ENCODE results near the gene MZT2B. TPM values are rescaled to one million over a fixed set of nuclear protein-coding genes. Genes with fewer than 3 reads are reported as not detected.
"Not testable (repeated sequence)": the region's sequence is repeated elsewhere in the genome, so short reads cannot be mapped to it uniquely, and the experiment has no call there.

MZT2B gene
- total RNA-seq, 3 donors from 2014 or later (not counting 1 experiment from before 2014, with no cell fraction given), result 101 to 152 (median 133) TPM

DNA sequence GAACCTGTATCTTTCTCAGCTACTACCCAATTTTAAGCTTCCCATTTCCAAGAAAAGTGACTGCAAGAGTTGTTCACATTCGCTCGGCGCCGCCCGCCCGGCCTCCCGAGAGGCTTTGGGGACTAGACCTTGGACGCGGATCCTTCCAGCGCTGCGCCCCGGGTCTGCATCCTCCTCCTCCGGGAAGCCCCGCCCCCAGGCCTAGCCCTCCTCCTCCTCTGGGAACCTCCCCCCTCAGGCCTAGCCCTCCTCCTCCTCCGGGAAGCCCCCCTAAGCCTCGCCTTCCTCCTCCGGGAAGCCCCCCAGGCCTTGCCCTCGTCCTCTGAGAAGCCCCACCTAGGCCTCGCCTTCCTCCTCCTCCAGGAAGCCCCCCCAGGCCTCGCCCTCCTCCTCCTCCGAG, 45.9 kb downstream of the MZT2B start:
- H3K27ac Mint-ChIP-seq; H3K27me3 Mint-ChIP-seq (ENCODE audit: low read depth in 2 of 2); H3K36me3 ChIP-seq (ENCODE audit: control insufficient read depth, insufficient read depth, low read length); DNase-seq; H3K27ac ChIP-seq (ENCODE audit: low read length); H3K9me3 ChIP-seq (ENCODE audit: control insufficient read depth, insufficient read depth, low read length); H3K4me1 Mint-ChIP-seq; H3K36me3 Mint-ChIP-seq; H3K27me3 ChIP-seq (ENCODE audit: control insufficient read depth, insufficient read depth, low read length); intact Hi-C loops (cut with micrococcal nuclease); H3K4me3 ChIP-seq (ENCODE audit: low read length); H3K4me3 Mint-ChIP-seq; H3K9me3 Mint-ChIP-seq; ATAC-seq; H3K4me1 ChIP-seq (ENCODE audit: control insufficient read depth, insufficient read depth, low read length): not testable (repeated sequence)
- WGBS (ENCODE audit: insufficient coverage), result 89% methylated on average over 19 of the region's 21 CpGs

- H3K27me3 Mint-ChIP-seq (ENCODE audit: low read depth in 2 of 2); H3K27ac Mint-ChIP-seq; H3K27me3 ChIP-seq (ENCODE audit: control insufficient read depth, insufficient read depth, low read length); H3K4me3 ChIP-seq (ENCODE audit: low read length); H3K36me3 Mint-ChIP-seq; ATAC-seq; intact Hi-C loops (cut with micrococcal nuclease); H3K9me3 Mint-ChIP-seq; H3K27ac ChIP-seq (ENCODE audit: low read length); H3K4me1 ChIP-seq (ENCODE audit: control insufficient read depth, insufficient read depth, low read length); H3K9me3 ChIP-seq (ENCODE audit: control insufficient read depth, insufficient read depth, low read length); H3K36me3 ChIP-seq (ENCODE audit: control insufficient read depth, insufficient read depth, low read length); DNase-seq; H3K4me1 Mint-ChIP-seq; H3K4me3 Mint-ChIP-seq: not testable (repeated sequence)
- 90% methylated on average over 69 of the region's 69 CpGs for WGBS (ENCODE audit: insufficient coverage)
Measured at GRCh38 chr2:130228467-130229160, 46.6 kb downstream of the MZT2B start.

- H3K36me3 Mint-ChIP-seq; intact Hi-C loops (cut with micrococcal nuclease): not testable (repeated sequence)
- peak overlapping the region; percentile 47 for H3K4me3 Mint-ChIP-seq
Measured at GRCh38 chr2:130229161-130229510, 47.1 kb downstream of the MZT2B start.

GRCh38 chr2:130230376-130230775, 48.3 kb downstream of the MZT2B start:
- not testable (repeated sequence) for ATAC-seq, H3K36me3 Mint-ChIP-seq, H3K4me1 Mint-ChIP-seq

More at GRCh38 chr2:130229161-130229510, 47.1 kb downstream of the MZT2B start:
- H3K4me3 ChIP-seq (ENCODE audit: low read length); H3K4me1 Mint-ChIP-seq; H3K27ac ChIP-seq (ENCODE audit: low read length); H3K27me3 Mint-ChIP-seq (ENCODE audit: low read depth in 2 of 2); H3K36me3 ChIP-seq (ENCODE audit: control insufficient read depth, insufficient read depth, low read length); H3K9me3 Mint-ChIP-seq; H3K4me1 ChIP-seq (ENCODE audit: control insufficient read depth, insufficient read depth, low read length); H3K27ac Mint-ChIP-seq; H3K9me3 ChIP-seq (ENCODE audit: control insufficient read depth, insufficient read depth, low read length); H3K27me3 ChIP-seq (ENCODE audit: control insufficient read depth, insufficient read depth, low read length): not testable (repeated sequence)
- ATAC-seq (peak in 2 of 3 donors; percentile 68 to 70), DNase-seq (peak in 1 of 2 donors; percentile 57)
- WGBS (ENCODE audit: insufficient coverage), result 56% methylated on average over 45 of the region's 48 CpGs

DNA sequence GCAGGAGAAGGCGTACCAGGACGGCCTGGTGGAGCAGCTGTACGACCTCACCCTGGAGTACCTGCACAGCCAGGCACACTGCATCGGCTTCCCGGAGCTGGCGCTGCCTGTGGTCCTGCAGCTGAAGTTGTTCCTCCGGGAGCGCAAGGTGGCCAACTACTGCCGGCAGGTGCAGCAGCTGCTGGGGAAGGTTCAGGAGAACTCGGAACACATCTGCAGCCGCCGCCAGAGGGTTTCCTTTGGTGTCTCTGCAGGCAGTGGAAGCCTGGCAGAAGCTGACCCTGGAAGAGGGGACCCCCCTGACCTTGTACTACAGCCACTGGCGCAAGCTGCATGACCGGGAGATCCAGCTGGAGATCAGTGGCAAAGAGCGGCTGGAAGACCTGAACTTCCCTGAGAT, 48.8 kb downstream of the MZT2B start:
- H3K9me3 Mint-ChIP-seq; H3K36me3 Mint-ChIP-seq; H3K4me1 Mint-ChIP-seq; H3K27me3 Mint-ChIP-seq (ENCODE audit: low read depth in 2 of 2); intact Hi-C loops (cut with micrococcal nuclease); H3K4me3 ChIP-seq (ENCODE audit: low read length); ATAC-seq; H3K27ac ChIP-seq (ENCODE audit: low read length); H3K4me3 Mint-ChIP-seq; H3K4me1 ChIP-seq (ENCODE audit: control insufficient read depth, insufficient read depth, low read length); DNase-seq; H3K27me3 ChIP-seq (ENCODE audit: control insufficient read depth, insufficient read depth, low read length); H3K36me3 ChIP-seq (ENCODE audit: control insufficient read depth, insufficient read depth, low read length); H3K27ac Mint-ChIP-seq; H3K9me3 ChIP-seq (ENCODE audit: control insufficient read depth, insufficient read depth, low read length): not testable (repeated sequence)
- WGBS (ENCODE audit: insufficient coverage), result 90% methylated on average over 14 of the region's 15 CpGs

More at GRCh38 chr2:130230376-130230775, 48.3 kb downstream of the MZT2B start:
- H3K27ac Mint-ChIP-seq; intact Hi-C loops (cut with micrococcal nuclease); H3K36me3 ChIP-seq (ENCODE audit: control insufficient read depth, insufficient read depth, low read length); H3K4me1 ChIP-seq (ENCODE audit: control insufficient read depth, insufficient read depth, low read length); DNase-seq; H3K9me3 ChIP-seq (ENCODE audit: control insufficient read depth, insufficient read depth, low read length); H3K27me3 Mint-ChIP-seq (ENCODE audit: low read depth in 2 of 2); H3K4me3 Mint-ChIP-seq; H3K9me3 Mint-ChIP-seq; H3K27ac ChIP-seq (ENCODE audit: low read length); H3K27me3 ChIP-seq (ENCODE audit: control insufficient read depth, insufficient read depth, low read length); H3K4me3 ChIP-seq (ENCODE audit: low read length): not testable (repeated sequence)
- 91% methylated on average over 12 of the region's 18 CpGs for WGBS (ENCODE audit: insufficient coverage)

DNA sequence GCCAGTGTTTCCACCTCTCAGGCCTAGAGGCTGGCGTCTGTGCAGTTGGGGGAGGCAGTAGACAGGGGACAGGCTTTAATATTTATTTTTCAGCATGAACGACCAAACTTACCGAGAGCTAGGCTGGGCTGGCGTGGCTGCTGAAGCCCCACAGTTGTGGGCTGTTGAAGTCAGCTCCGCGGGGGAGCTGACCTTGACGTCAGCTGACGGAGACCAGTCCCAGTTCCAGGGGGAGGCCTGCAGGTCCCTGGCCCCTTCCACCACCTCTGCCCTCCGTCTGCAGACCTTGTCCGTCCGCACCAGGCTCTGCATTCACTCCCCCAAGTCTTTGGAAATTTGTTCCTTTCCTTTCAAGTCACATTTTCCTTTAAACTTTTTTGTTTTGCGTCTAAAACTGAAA, 49.6 kb downstream of the MZT2B start:
- intact Hi-C loops (cut with micrococcal nuclease), result no loop called here
- WGBS (ENCODE audit: insufficient coverage), result 86% methylated on average over 11 of the region's 12 CpGs
- TF ChIP-seq CTCF (IDR thresholded peaks at IDR 0.05), result no peak

DNA sequence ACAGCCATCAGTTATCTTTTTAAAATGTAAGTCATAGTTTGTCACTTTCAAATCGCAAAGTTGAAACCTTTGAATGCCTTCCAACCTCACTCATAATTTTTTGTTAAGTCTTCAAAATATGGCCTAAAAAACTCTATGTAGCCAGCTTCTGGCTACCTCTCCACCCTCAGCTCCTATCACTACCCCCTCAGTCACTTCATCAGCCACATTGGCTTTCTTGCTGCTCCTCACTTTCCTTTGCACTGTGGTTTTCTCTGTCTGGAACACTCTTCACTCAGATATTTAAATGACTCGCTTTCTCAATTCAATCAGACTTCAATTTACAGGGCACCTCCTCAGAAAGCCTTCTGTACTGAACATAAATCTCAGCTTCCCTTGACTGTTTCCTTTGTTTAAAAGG, 51.0 kb downstream of the MZT2B start:
- H3K27me3 Mint-ChIP-seq (ENCODE audit: low read depth in 2 of 2); H3K9me3 ChIP-seq (ENCODE audit: control insufficient read depth, insufficient read depth, low read length); H3K4me1 Mint-ChIP-seq; DNase-seq; H3K4me3 ChIP-seq (ENCODE audit: low read length); H3K4me3 Mint-ChIP-seq; H3K4me1 ChIP-seq (ENCODE audit: control insufficient read depth, insufficient read depth, low read length); H3K27ac ChIP-seq (ENCODE audit: low read length); H3K27me3 ChIP-seq (ENCODE audit: control insufficient read depth, insufficient read depth, low read length); H3K36me3 ChIP-seq (ENCODE audit: control insufficient read depth, insufficient read depth, low read length); H3K36me3 Mint-ChIP-seq; ATAC-seq; H3K9me3 Mint-ChIP-seq; intact Hi-C loops (cut with micrococcal nuclease); H3K27ac Mint-ChIP-seq: not testable (repeated sequence)
- 87% methylated on average over 2 of the region's 2 CpGs for WGBS (ENCODE audit: insufficient coverage)

More for the DNA sequence above, 49.6 kb downstream of the MZT2B start:
- ATAC-seq (no peak), DNase-seq (no peak)
- Mint-ChIP-seq H3K4me1 (peaks cover 0 to 5% of the 10 kb centered on the region in 2 donors), H3K9me3 (no peaks in the 10 kb centered on the region), H3K4me3 (no peak overlapping the region), H3K27me3 (ENCODE audit: low read depth in 2 of 2) (peaks cover 0 to 8% of the 10 kb centered on the region in 2 donors), H3K36me3 (no peaks in the 10 kb centered on the region), H3K27ac (no peak overlapping the region)
- H3K36me3 ChIP-seq (ENCODE audit: control insufficient read depth, insufficient read depth, low read length), result no peaks in the 10 kb centered on the region
- H3K4me1 ChIP-seq (ENCODE audit: control insufficient read depth, insufficient read depth, low read length), result peaks cover 5% of the 10 kb centered on the region
- H3K4me3 ChIP-seq (ENCODE audit: low read length), result no peak overlapping the region
- H3K9me3 ChIP-seq (ENCODE audit: control insufficient read depth, insufficient read depth, low read length), result no peaks in the 10 kb centered on the region
- no peaks in the 10 kb centered on the region for H3K27me3 ChIP-seq (ENCODE audit: control insufficient read depth, insufficient read depth, low read length)
- H3K27ac ChIP-seq (ENCODE audit: low read length), result no peak overlapping the region

Measured in natural killer cell (primary cell).